Measurements from ENCODE around the gene CPEB1.

Gene CPEB1

DNA sequence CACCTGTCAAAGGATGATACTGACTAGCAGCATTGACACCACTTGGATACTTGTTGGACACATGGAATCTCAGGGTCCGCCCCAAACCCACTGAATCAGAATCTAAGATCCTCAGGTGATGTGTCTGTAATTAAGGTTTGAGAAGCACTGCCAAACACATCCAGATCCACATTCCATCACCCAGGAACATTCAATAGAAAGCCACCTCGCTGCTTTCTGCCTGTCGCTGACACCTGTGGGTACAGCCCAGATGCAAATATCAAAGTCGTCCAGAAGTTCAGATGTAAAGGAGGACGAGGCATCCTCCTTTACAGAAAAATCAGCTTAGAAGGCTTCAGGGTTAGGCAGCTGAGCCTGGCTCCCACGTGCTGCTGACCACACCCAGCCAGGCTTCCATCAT is 101.7 kb downstream of the CPEB1 start:
- no peak overlapping the region for H3K4me2 ChIP-seq (ENCODE audit: low read depth, low read length, poor library complexity, severe bottlenecking)
- H3K9me2 ChIP-seq (replicated peaks; ENCODE audit: insufficient read depth, low read length) = no peaks in the 10 kb centered on the region
- H3K27me3 ChIP-seq (ENCODE audit: low read length) = no peaks in the 10 kb centered on the region
- no peak overlapping the region for H3K27ac ChIP-seq (ENCODE audit: low read depth, low read length)
- H2AFZ ChIP-seq (ENCODE audit: low read depth, low read length, severe bottlenecking) = no peak overlapping the region
- H3K9me3 ChIP-seq (ENCODE audit: insufficient read depth, low read length) = no peaks in the 10 kb centered on the region
- TF ChIP-seq EZH2phosphoT487 (conservative IDR thresholded peaks at IDR 0.05; ENCODE audit: low read length) = no peak
- TF ChIP-seq, protein P1, sequence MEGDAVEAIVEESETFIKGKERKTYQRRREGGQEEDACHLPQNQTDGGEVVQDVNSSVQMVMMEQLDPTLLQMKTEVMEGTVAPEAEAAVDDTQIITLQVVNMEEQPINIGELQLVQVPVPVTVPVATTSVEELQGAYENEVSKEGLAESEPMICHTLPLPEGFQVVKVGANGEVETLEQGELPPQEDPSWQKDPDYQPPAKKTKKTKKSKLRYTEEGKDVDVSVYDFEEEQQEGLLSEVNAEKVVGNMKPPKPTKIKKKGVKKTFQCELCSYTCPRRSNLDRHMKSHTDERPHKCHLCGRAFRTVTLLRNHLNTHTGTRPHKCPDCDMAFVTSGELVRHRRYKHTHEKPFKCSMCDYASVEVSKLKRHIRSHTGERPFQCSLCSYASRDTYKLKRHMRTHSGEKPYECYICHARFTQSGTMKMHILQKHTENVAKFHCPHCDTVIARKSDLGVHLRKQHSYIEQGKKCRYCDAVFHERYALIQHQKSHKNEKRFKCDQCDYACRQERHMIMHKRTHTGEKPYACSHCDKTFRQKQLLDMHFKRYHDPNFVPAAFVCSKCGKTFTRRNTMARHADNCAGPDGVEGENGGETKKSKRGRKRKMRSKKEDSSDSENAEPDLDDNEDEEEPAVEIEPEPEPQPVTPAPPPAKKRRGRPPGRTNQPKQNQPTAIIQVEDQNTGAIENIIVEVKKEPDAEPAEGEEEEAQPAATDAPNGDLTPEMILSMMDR (IDR thresholded peaks at IDR 0.05; ENCODE audit: insufficient read depth, low read length, poor library complexity, severe bottlenecking) = no peak
- no peak overlapping the region for H3K9ac ChIP-seq (ENCODE audit: low read length)
- H4K20me1 ChIP-seq (ENCODE audit: low read depth, low read length) = no peaks in the 10 kb centered on the region
- no peaks in the 10 kb centered on the region for H3K36me3 ChIP-seq (ENCODE audit: low read length)
- H3K4me3 ChIP-seq (ENCODE audit: insufficient read depth, low read length, poor library complexity, severe bottlenecking) = no peak overlapping the region
- H3F3A ChIP-seq (ENCODE audit: insufficient read depth) = no peaks in the 10 kb centered on the region
- H3K79me2 ChIP-seq (ENCODE audit: insufficient read depth, low read length) = no peaks in the 10 kb centered on the region

DNA sequence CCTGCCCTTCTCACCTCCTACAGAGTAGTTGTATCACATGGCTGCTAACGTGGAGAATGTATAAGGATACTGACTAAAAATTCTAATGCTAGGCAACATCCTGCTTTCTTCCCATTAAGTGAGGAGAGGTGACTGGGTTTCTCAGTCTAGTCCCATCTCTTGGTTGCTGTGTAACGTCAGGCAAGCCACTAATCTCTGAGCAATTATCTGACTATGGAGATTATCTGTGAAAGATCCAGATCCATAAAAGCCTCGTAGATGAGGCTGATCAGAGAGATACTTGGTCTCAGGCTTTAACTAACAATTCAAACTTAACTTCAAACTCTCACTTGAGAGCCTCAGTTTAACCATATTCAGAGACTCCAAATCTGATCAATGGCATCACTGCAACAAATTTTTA is 102.2 kb downstream of the CPEB1 start:
- Histone ChIP-seq H4K20me1 (ENCODE audit: low read depth, low read length) (no peaks in the 10 kb centered on the region), H3K4me3 (ENCODE audit: insufficient read depth, low read length, poor library complexity, severe bottlenecking) (no peak overlapping the region), H3K9me3 (ENCODE audit: insufficient read depth, low read length) (no peaks in the 10 kb centered on the region), H2AFZ (ENCODE audit: low read depth, low read length, severe bottlenecking) (no peak overlapping the region), H3K36me3 (ENCODE audit: low read length) (no peaks in the 10 kb centered on the region; the same call in 1 of the 2 replicates), H3K27ac (ENCODE audit: low read depth, low read length) (no peak overlapping the region), H3F3A (ENCODE audit: insufficient read depth) (no peaks in the 10 kb centered on the region), H3K79me2 (ENCODE audit: insufficient read depth, low read length) (peaks cover 3% of the 10 kb centered on the region), H3K9ac (ENCODE audit: low read length) (no peak overlapping the region), H3K4me2 (ENCODE audit: low read depth, low read length, poor library complexity, severe bottlenecking) (no peak overlapping the region), H3K27me3 (ENCODE audit: low read length) (no peaks in the 10 kb centered on the region), H3K9me2 (replicated peaks; ENCODE audit: insufficient read depth, low read length) (no peaks in the 10 kb centered on the region)
- TF ChIP-seq, protein P1 (IDR thresholded peaks at IDR 0.05; ENCODE audit: insufficient read depth, low read length, poor library complexity, severe bottlenecking) = no peak
- TF ChIP-seq EZH2phosphoT487 (conservative IDR thresholded peaks at IDR 0.05; ENCODE audit: low read length) = no peak

DNA sequence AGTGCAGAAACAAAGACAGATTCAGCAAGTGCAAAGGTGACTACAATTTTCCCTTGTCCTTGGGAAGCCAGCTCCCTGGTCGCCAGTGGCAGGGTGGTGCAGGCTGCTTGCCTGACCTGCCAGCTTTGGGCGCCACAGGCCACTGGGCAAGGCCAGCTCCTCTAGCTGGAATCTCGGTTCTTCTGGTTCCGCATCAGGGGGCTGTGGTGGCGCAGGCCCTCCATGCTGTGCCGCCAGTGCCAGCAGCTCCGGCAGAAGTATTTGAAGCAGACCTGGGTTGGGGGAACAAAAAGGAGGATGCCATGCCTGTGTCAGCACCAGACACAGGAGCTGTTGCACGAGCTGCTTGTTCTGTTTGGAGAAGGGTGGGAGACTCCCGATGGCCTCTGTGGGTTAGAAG is 102.7 kb downstream of the CPEB1 start:
- Histone ChIP-seq H4K20me1 (ENCODE audit: low read depth, low read length) (no peaks in the 10 kb centered on the region), H3K4me3 (ENCODE audit: insufficient read depth, low read length, poor library complexity, severe bottlenecking) (no peak overlapping the region), H3K9me2 (replicated peaks; ENCODE audit: insufficient read depth, low read length) (no peaks in the 10 kb centered on the region), H2AFZ (ENCODE audit: low read depth, low read length, severe bottlenecking) (no peak overlapping the region), H3K9ac (ENCODE audit: low read length) (no peak overlapping the region), H3K36me3 (ENCODE audit: low read length) (peaks cover 5% of the 10 kb centered on the region; the same call in 1 of the 2 replicates), H3F3A (ENCODE audit: insufficient read depth) (peaks cover 5% of the 10 kb centered on the region; the same call in 1 of the 2 replicates), H3K9me3 (ENCODE audit: insufficient read depth, low read length) (no peaks in the 10 kb centered on the region), H3K79me2 (ENCODE audit: insufficient read depth, low read length) (peaks cover 8% of the 10 kb centered on the region), H3K27me3 (ENCODE audit: low read length) (no peaks in the 10 kb centered on the region), H3K27ac (ENCODE audit: low read depth, low read length) (no peak overlapping the region), H3K4me2 (ENCODE audit: low read depth, low read length, poor library complexity, severe bottlenecking) (no peak overlapping the region)
- TF ChIP-seq, protein P1 (IDR thresholded peaks at IDR 0.05; ENCODE audit: insufficient read depth, low read length, poor library complexity, severe bottlenecking) = no peak
- TF ChIP-seq EZH2phosphoT487 (conservative IDR thresholded peaks at IDR 0.05; ENCODE audit: low read length) = no peak

Data from SU-DHL-6 (cell line).